ENCODE data around the gene OSTN. TPM values are rescaled to one million over a fixed set of nuclear protein-coding genes. Genes with fewer than 3 reads are reported as not detected.

Gene OSTN
- total RNA-seq, 1 donor from 2014 or later, result 0.14 TPM

GRCh38 chr3:191253089-191253799, 54.2 kb downstream of the OSTN start:
- Mint-ChIP-seq H3K27ac (no peak overlapping the region), H3K27me3 (no peaks in the 10 kb centered on the region), H3K4me1 (ENCODE audit: low read depth) (no peaks in the 10 kb centered on the region), H3K9me3 (ENCODE audit: low read depth) (no peaks in the 10 kb centered on the region), H3K36me3 (ENCODE audit: insufficient read depth) (no peaks in the 10 kb centered on the region), H3K4me3 (ENCODE audit: low read depth) (no peak overlapping the region)
- TF ChIP-seq CTCF (IDR thresholded peaks at IDR 0.05; ENCODE audit: unreplicated experiment), result no peak
- no peak for DNase-seq (ENCODE audit: low spot score, unreplicated experiment)

- H3K36me3 Mint-ChIP-seq (ENCODE audit: insufficient read depth), result no peaks in the 10 kb centered on the region
- no peak for DNase-seq (ENCODE audit: low spot score, unreplicated experiment)
- no peaks in the 10 kb centered on the region for H3K4me1 Mint-ChIP-seq (ENCODE audit: low read depth)
- no peak for TF ChIP-seq CTCF (IDR thresholded peaks at IDR 0.05; ENCODE audit: unreplicated experiment)
- no peaks in the 10 kb centered on the region for H3K9me3 Mint-ChIP-seq (ENCODE audit: low read depth)
- H3K27ac Mint-ChIP-seq, result no peak overlapping the region
- no peaks in the 10 kb centered on the region for H3K27me3 Mint-ChIP-seq
- no peak overlapping the region for H3K4me3 Mint-ChIP-seq (ENCODE audit: low read depth)
These were observed 55.2 kb downstream of the OSTN start for GRCh38 chr3:191254098-191254873.

- H3K4me1 Mint-ChIP-seq (ENCODE audit: low read depth), result no peaks in the 10 kb centered on the region
- DNase-seq (ENCODE audit: low spot score, unreplicated experiment), result no peak
- no peaks in the 10 kb centered on the region for H3K27me3 Mint-ChIP-seq
- no peaks in the 10 kb centered on the region for H3K36me3 Mint-ChIP-seq (ENCODE audit: insufficient read depth)
- TF ChIP-seq CTCF (IDR thresholded peaks at IDR 0.05; ENCODE audit: unreplicated experiment), result no peak
- no peak overlapping the region for H3K4me3 Mint-ChIP-seq (ENCODE audit: low read depth)
- no peak overlapping the region for H3K27ac Mint-ChIP-seq
- no peaks in the 10 kb centered on the region for H3K9me3 Mint-ChIP-seq (ENCODE audit: low read depth)
These were observed 56.1 kb downstream of the OSTN start for GRCh38 chr3:191255156-191255555.

- TF ChIP-seq CTCF (IDR thresholded peaks at IDR 0.05; ENCODE audit: unreplicated experiment), result no peak
- DNase-seq (ENCODE audit: low spot score, unreplicated experiment), result no peak
- H3K4me3 Mint-ChIP-seq (ENCODE audit: low read depth), result no peak overlapping the region
- no peak overlapping the region for H3K27ac Mint-ChIP-seq
- H3K9me3 Mint-ChIP-seq (ENCODE audit: low read depth), result no peaks in the 10 kb centered on the region
- H3K4me1 Mint-ChIP-seq (ENCODE audit: low read depth), result no peaks in the 10 kb centered on the region
- no peaks in the 10 kb centered on the region for H3K27me3 Mint-ChIP-seq
- H3K36me3 Mint-ChIP-seq (ENCODE audit: insufficient read depth), result no peaks in the 10 kb centered on the region
These were observed 57.4 kb downstream of the OSTN start for GRCh38 chr3:191256405-191256804.

- H3K4me1 Mint-ChIP-seq (ENCODE audit: low read depth), result no peaks in the 10 kb centered on the region
- H3K36me3 Mint-ChIP-seq (ENCODE audit: insufficient read depth), result no peaks in the 10 kb centered on the region
These were observed 58.2 kb downstream of the OSTN start for GRCh38 chr3:191257286-191257685.

More at GRCh38 chr3:191257286-191257685, 58.2 kb downstream of the OSTN start:
- Mint-ChIP-seq H3K9me3 (ENCODE audit: low read depth) (no peaks in the 10 kb centered on the region), H3K4me3 (ENCODE audit: low read depth) (no peak overlapping the region), H3K27me3 (no peaks in the 10 kb centered on the region), H3K27ac (no peak overlapping the region)
- no peak for TF ChIP-seq CTCF (IDR thresholded peaks at IDR 0.05; ENCODE audit: unreplicated experiment)
- no peak for DNase-seq (ENCODE audit: low spot score, unreplicated experiment)
